ENCODE data around the gene MIF4GD.
"Not testable (repeated sequence)": the region's sequence is repeated elsewhere in the genome, so short reads cannot be mapped to it uniquely, and the experiment has no call there.

The MIF4GD gene

GRCh38 chr17:75270966-75271232 lies at the start of gene MIF4GD:
TSS of gene MIF4GD (minus strand) at chr17:75271231. CDS start at chr17:75270195, 1,036 bp downstream.
- peak; percentile 63 for DNase-seq

- no peak for DNase-seq
Observed at GRCh38 chr17:75319904-75320691, 49.1 kb upstream of the MIF4GD start.

- DNase-seq: no peak
Observed at GRCh38 chr17:75318615-75319222, 47.7 kb upstream of the MIF4GD start.

- no peak for DNase-seq
Observed at GRCh38 chr17:75318211-75318610, 47.2 kb upstream of the MIF4GD start.

- DNase-seq: no peak
Observed at GRCh38 chr17:75317671-75318070, 46.6 kb upstream of the MIF4GD start.

GRCh38 chr17:75316253-75316652 lies 45.2 kb upstream of the MIF4GD start:
- DNase-seq: no peak

GRCh38 chr17:75315541-75316243 lies 44.7 kb upstream of the MIF4GD start:
- no peak for DNase-seq

- no peak for DNase-seq
Observed at GRCh38 chr17:75313941-75314551, 43.0 kb upstream of the MIF4GD start.

GRCh38 chr17:75308732-75309629 lies 38.0 kb upstream of the MIF4GD start:
- no peak for DNase-seq

- DNase-seq: no peak
Observed at GRCh38 chr17:75307957-75308731, 37.1 kb upstream of the MIF4GD start.

- no peak for DNase-seq
Observed at GRCh38 chr17:75301502-75302206, 30.6 kb upstream of the MIF4GD start.

- no peak for DNase-seq
Observed at GRCh38 chr17:75301049-75301448, 30.0 kb upstream of the MIF4GD start.

- no peak for DNase-seq
Observed at GRCh38 chr17:75300280-75300679, 29.2 kb upstream of the MIF4GD start.

GRCh38 chr17:75295201-75296158 lies 24.4 kb upstream of the MIF4GD start:
- DNase-seq: no peak

GRCh38 chr17:75292810-75293448 lies 21.9 kb upstream of the MIF4GD start:
- DNase-seq: not testable (repeated sequence)

GRCh38 chr17:75289832-75290337 lies 18.9 kb upstream of the MIF4GD start:
- DNase-seq: no peak

GRCh38 chr17:75289115-75289831 lies 18.2 kb upstream of the MIF4GD start, which contains the start of gene SLC25A19:
TSS of gene SLC25A19 (minus strand) at chr17:75289433. CDS start at chr17:75286764, 2,669 bp downstream.
- DNase-seq: peak; percentile 94

GRCh38 chr17:75288770-75289114 lies 17.7 kb upstream of the MIF4GD start:
- no peak for DNase-seq
